HEK293 (cell line): ENCODE data around the gene STEAP2.

Source experiments
- CTCF ChIA-PET: fragments of 350-600 bp; formaldehyde crosslinking; extraction: SDS; loops from one replicate; lab custom pipeline; 2021; ENCODE audit warnings: antibody characterized with exemption; lab: Yijun Ruan, JAX
- POLR2A ChIA-PET: fragments of 300-600 bp; formaldehyde crosslinking; extraction: SDS; loops from one replicate; lab custom pipeline; 2020; ENCODE audit warnings: antibody characterized with exemption, inconsistent platforms; lab: Yijun Ruan, JAX
- H3K27ac ChIP-seq: fragments of 200-500 bp; sonication (Bioruptor generic); 2 replicates; pipeline ENCODE4 v1.5.1; 2014; ENCODE audit warnings: low read depth, low read length, control low read depth, inconsistent platforms; ENCODE audit errors: extremely low read depth
- H3K36me3 ChIP-seq, 2 experiments: fragments of 200-500 bp in 1 of 2; sonication (Bioruptor generic) in 1 of 2; 1 replicate in 1 of 2; 2 replicates in 1 of 2; pipeline ENCODE4 v1.5.1; 2014 to 2017; ENCODE audit warnings: inconsistent platforms in 2 of 2, low read length in 2 of 2; ENCODE audit not compliant: control insufficient read depth in 2 of 2, insufficient read depth in 1 of 2
- H3K4me1 ChIP-seq: fragments of 200-500 bp; sonication (Bioruptor generic); 2 replicates; pipeline ENCODE4 v1.5.1; 2014; ENCODE audit warnings: mild to moderate bottlenecking, low read length, inconsistent platforms; ENCODE audit not compliant: control insufficient read depth, insufficient read depth
- H3K4me3 ChIP-seq: 2 replicates; pipeline ENCODE4 v1.5.1; 2011; ENCODE audit warnings: low read depth, mild to moderate bottlenecking, control low read depth, low read length, moderate library complexity
- H3K9me3 ChIP-seq: fragments of 200-500 bp; sonication (Bioruptor generic); 2 replicates; pipeline ENCODE4 v1.5.1; 2014; ENCODE audit warnings: low read depth, low read length, inconsistent platforms; ENCODE audit not compliant: control insufficient read depth, insufficient read depth
- ATF2 ChIP-seq: fragments of 450-650 bp; formaldehyde crosslinking; IDR thresholded peaks from 2 replicates; pipeline ENCODE4 v1.5.1; 2016; ENCODE audit warnings: missing biosample characterization, missing genetic modification characterization, low read depth
- BCL11B ChIP-seq: fragments of 450-650 bp; formaldehyde crosslinking; IDR thresholded peaks from 2 replicates; pipeline ENCODE4 v1.5.1; 2016; ENCODE audit warnings: low read depth, missing biosample characterization, missing genetic modification characterization
- HIC1 ChIP-seq: fragments of 450-650 bp; formaldehyde crosslinking; IDR thresholded peaks from 2 replicates; pipeline ENCODE4 v1.5.1; 2016; ENCODE audit warnings: missing biosample characterization, missing genetic modification characterization
- KLF16 ChIP-seq: fragments of 450-650 bp; formaldehyde crosslinking; IDR thresholded peaks from 2 replicates; pipeline ENCODE4 v1.5.1; 2017; ENCODE audit warnings: missing biosample characterization, missing genetic modification characterization
- TRIM28 ChIP-seq: IDR thresholded peaks from 2 replicates; pipeline ENCODE4 v1.6.1; 2011; ENCODE audit warnings: low read length, control low read depth, borderline replicate concordance
- ZNF362 ChIP-seq: fragments of 450-650 bp; formaldehyde crosslinking; IDR thresholded peaks from 2 replicates; pipeline ENCODE4 v1.5.1; 2016; ENCODE audit warnings: missing biosample characterization, missing genetic modification characterization
- ZNF37A ChIP-seq: fragments of 450-650 bp; IDR thresholded peaks from 2 replicates; pipeline ENCODE4 v1.5.1; 2018; ENCODE audit warnings: missing biosample characterization, missing genetic modification characterization
- ZNF48 ChIP-seq: fragments of 450-650 bp; formaldehyde crosslinking; IDR thresholded peaks from 2 replicates; pipeline ENCODE4 v1.5.1; 2016; ENCODE audit warnings: missing biosample characterization, missing genetic modification characterization
- ZNF623 ChIP-seq: fragments of 450-650 bp; formaldehyde crosslinking; IDR thresholded peaks from 2 replicates; pipeline ENCODE4 v1.5.1; 2016; ENCODE audit warnings: missing biosample characterization, missing genetic modification characterization
- ZNF664 ChIP-seq: fragments of 450-650 bp; formaldehyde crosslinking; IDR thresholded peaks from 2 replicates; pipeline ENCODE4 v1.5.1; 2016; ENCODE audit warnings: missing biosample characterization, missing genetic modification characterization
- ZSCAN18 ChIP-seq: fragments of 450-650 bp; formaldehyde crosslinking; IDR thresholded peaks from 2 replicates; pipeline ENCODE4 v1.5.1; 2016; ENCODE audit warnings: missing biosample characterization, missing genetic modification characterization

Gene STEAP2

GRCh38 chr7:90225601-90226000, 14.1 kb downstream of the STEAP2 start:
- Histone ChIP-seq H3K36me3 (no peaks in the 10 kb centered on the region), H3K4me1 (no peaks in the 10 kb centered on the region)
- TF ChIP-seq ZNF48 (no peak), ZNF664 (tag by site-specific recombination) (no peak), ZNF362 (no peak)

GRCh38 chr7:90227259-90227658, 15.7 kb downstream of the STEAP2 start:
- Histone ChIP-seq H3K4me1 (no peaks in the 10 kb centered on the region), H3K4me3 (no peak overlapping the region), H3K36me3 (no peaks in the 10 kb centered on the region), H3K9me3 (no peaks in the 10 kb centered on the region), H3K27ac (no peak overlapping the region)
- ChIA-PET POLR2A (no interaction called here), CTCF (interaction anchor here (1.4 kb wide), 1 partner anchor 201 kb away, joined by 9 read pairs; no protein-coding TSS in a partner anchor)
- TF ChIP-seq ZNF623 (no peak), HIC1 (tag by site-specific recombination) (no peak), BCL11B (tag by site-specific recombination) (no peak), ZSCAN18 (tag by site-specific recombination) (no peak), ZNF37A (tag by site-specific recombination) (no peak)

More at GRCh38 chr7:90225601-90226000, 14.1 kb downstream of the STEAP2 start:
- POLR2A ChIA-PET: no interaction called here
- CTCF ChIA-PET: no interaction called here
- Histone ChIP-seq H3K4me3 (no peak overlapping the region), H3K27ac (no peak overlapping the region), H3K9me3 (no peaks in the 10 kb centered on the region)

- Histone ChIP-seq H3K9me3 (no peaks in the 10 kb centered on the region), H3K36me3 (no peaks in the 10 kb centered on the region; a peak in 1 of 3 replicates), H3K4me1 (no peaks in the 10 kb centered on the region), H3K27ac (no peak overlapping the region), H3K4me3 (no peak overlapping the region)
- ChIA-PET POLR2A (interaction anchor here (2.0 kb wide), 1 partner anchor 18 kb away, joined by 8 read pairs; the partner anchor contains the start of gene STEAP2), CTCF (interaction anchor here (0.6 to 1.5 kb wide), 3 partner anchors 18 to 685 kb away, joined by 3 to 6 read pairs (median 4); partner anchors contain the start of gene STEAP2)
- TF ChIP-seq TRIM28 (no peak), KLF16 (tag by site-specific recombination) (no peak), HIC1 (tag by site-specific recombination) (no peak), ATF2 (no peak)
Observed at GRCh38 chr7:90229682-90230081, 18.1 kb downstream of the STEAP2 start.
